IMR-90 (cell line): Measurements from ENCODE around the gene CCDC171. TPM values are rescaled to one million over a fixed set of nuclear protein-coding genes. Genes with fewer than 3 reads are reported as not detected.

Experiments used
- ATAC-seq: fragments of 200-7000 bp; cut with Tn5 transposase; 2 replicates; pipeline ENCODE4 v1.9.1; 2020; ENCODE audit warnings: low read depth, mild to moderate bottlenecking, moderate library complexity
- BruUV-seq: library from RNA; stranded (reverse); fragments of 400-500 nt; replicated peaks from 2 replicates; lab custom pipeline; 2021; lab: Mats Ljungman, UMichigan
- CTCF ChIA-PET: fragments of 300-600 bp; formaldehyde crosslinking; extraction: SDS; loops from one replicate; lab custom pipeline; 2021; ENCODE audit warnings: antibody characterized with exemption; lab: Yijun Ruan, JAX
- POLR2A ChIA-PET: fragments of 300-600 bp; sonication (Branson Sonifier 250); formaldehyde crosslinking; loops from one replicate; lab custom pipeline; 2022; ENCODE audit warnings: antibody characterized with exemption; ENCODE audit not compliant: unreplicated experiment; lab: Charles Lee
- DNase-seq: peaks from one replicate; pipeline ENCODE4 v3.0.0; 2013
- H2AFZ ChIP-seq: replicated peaks from 2 replicates; pipeline ENCODE3; 2013; ENCODE audit warnings: low read length, mild to moderate bottlenecking; ENCODE audit not compliant: poor library complexity
- H2AK5ac ChIP-seq: 2 replicates; pipeline ENCODE4 v1.6.1; 2013; ENCODE audit warnings: low read depth, low read length, inconsistent platforms
- H2AK9ac ChIP-seq: replicated peaks from 2 replicates; pipeline ENCODE3; 2013; ENCODE audit warnings: mild to moderate bottlenecking, low read depth, low read length, moderate library complexity; ENCODE audit not compliant: poor library complexity
- H2BK120ac ChIP-seq: 2 replicates; pipeline ENCODE4 v1.6.1; 2013; ENCODE audit warnings: low read depth, low read length, inconsistent platforms
- H2BK15ac ChIP-seq: 3 replicates; pipeline ENCODE4 v1.6.1; 2013; ENCODE audit warnings: low read depth, low read length, inconsistent platforms
- H2BK20ac ChIP-seq: 2 replicates; pipeline ENCODE4 v1.6.1; 2013; ENCODE audit warnings: low read depth, mild to moderate bottlenecking, inconsistent platforms, low read length, moderate library complexity
- H2BK5ac ChIP-seq: 2 replicates; pipeline ENCODE4 v1.6.1; 2013; ENCODE audit warnings: mild to moderate bottlenecking, low read depth, low read length, inconsistent platforms; ENCODE audit not compliant: poor library complexity, severe bottlenecking
- H3K14ac ChIP-seq: replicated peaks from 2 replicates; pipeline ENCODE4 v1.6.1; 2013; ENCODE audit warnings: low read depth, low read length, inconsistent platforms
- H3K18ac ChIP-seq: 2 replicates; pipeline ENCODE4 v1.6.1; 2013; ENCODE audit warnings: low read depth, low read length, control low read depth
- H3K23ac ChIP-seq: 2 replicates; pipeline ENCODE4 v1.6.1; 2013; ENCODE audit warnings: low read depth, low read length, inconsistent platforms
- H3K27ac ChIP-seq: 2 replicates; pipeline ENCODE4 v1.5.1; 2013; ENCODE audit warnings: mild to moderate bottlenecking, control low read depth, low read length; ENCODE audit not compliant: insufficient read depth
- H3K27me3 ChIP-seq: 2 replicates; pipeline ENCODE4 v1.6.1; 2013; ENCODE audit warnings: low read length; ENCODE audit not compliant: control insufficient read depth, insufficient read depth
- H3K36me3 ChIP-seq: 2 replicates; pipeline ENCODE4 v1.6.1; 2013; ENCODE audit warnings: low read length, mixed read lengths; ENCODE audit not compliant: control insufficient read depth, insufficient read depth
- H3K4ac ChIP-seq: 2 replicates; pipeline ENCODE4 v1.6.1; 2013; ENCODE audit warnings: low read depth, low read length, inconsistent platforms
- H3K4me1 ChIP-seq: 2 replicates; pipeline ENCODE4 v1.6.1; 2013; ENCODE audit warnings: low read length, mixed read lengths; ENCODE audit not compliant: control insufficient read depth, insufficient read depth
- H3K4me2 ChIP-seq: 2 replicates; pipeline ENCODE4 v1.6.1; 2013; ENCODE audit warnings: low read depth, mild to moderate bottlenecking, control low read depth, low read length, moderate library complexity
- H3K4me3 ChIP-seq: 2 replicates; pipeline ENCODE4 v1.5.1; 2013; ENCODE audit warnings: low read depth, mild to moderate bottlenecking, control low read depth, low read length, moderate library complexity; ENCODE audit not compliant: insufficient read depth
- H3K56ac ChIP-seq: 2 replicates; pipeline ENCODE4 v1.6.1; 2013; ENCODE audit warnings: low read length, inconsistent platforms; ENCODE audit not compliant: insufficient read depth; ENCODE audit errors: extremely low read depth
- H3K79me1 ChIP-seq, 2 experiments: 2 replicates each; pipeline ENCODE4 v1.6.1; 2013; ENCODE audit warnings: low read length in 2 of 2, inconsistent platforms in 1 of 2, low read depth in 1 of 2
- H3K9ac ChIP-seq: 2 replicates; pipeline ENCODE4 v1.6.1; 2013; ENCODE audit warnings: low read depth, low read length, control low read depth
- H3K9me1 ChIP-seq: 2 replicates; pipeline ENCODE4 v1.6.1; 2013; ENCODE audit warnings: low read length, inconsistent platforms; ENCODE audit not compliant: insufficient read depth
- H3K9me3 ChIP-seq: 2 replicates; pipeline ENCODE4 v1.6.1; 2013; ENCODE audit warnings: low read length; ENCODE audit not compliant: control insufficient read depth, insufficient read depth
- H4K20me1 ChIP-seq: 2 replicates; pipeline ENCODE4 v1.6.1; 2013; ENCODE audit warnings: low read length, inconsistent platforms; ENCODE audit not compliant: insufficient read depth
- H4K5ac ChIP-seq: 2 replicates; pipeline ENCODE4 v1.6.1; 2013; ENCODE audit warnings: mild to moderate bottlenecking, low read depth, low read length, control low read depth
- H4K8ac ChIP-seq, 2 experiments: 2 replicates each; pipeline ENCODE4 v1.6.1; 2013; ENCODE audit warnings: low read depth in 2 of 2, low read length in 2 of 2, control low read depth in 1 of 2, inconsistent platforms in 1 of 2
- H4K91ac ChIP-seq: 2 replicates; pipeline ENCODE4 v1.6.1; 2013; ENCODE audit warnings: low read depth, low read length, inconsistent platforms; ENCODE audit not compliant: insufficient read depth
- BHLHE40 ChIP-seq: fragments of 150-350 bp; IDR thresholded peaks from 2 replicates; pipeline ENCODE4 v1.6.1; 2016; ENCODE audit warnings: mild to moderate bottlenecking, low read depth, low read length
- WGBS, 2 experiments: methylation state at CpG; one replicate each; pipeline versions ENCODE4 v1.1.5 to v1.1.7; 2013; ENCODE audit warnings: missing lambda C conversion rate in 2 of 2; ENCODE audit not compliant: insufficient read length in 1 of 2; ENCODE audit errors: extremely low coverage in 2 of 2; 5-methylcytosine and 5-hydroxymethylcytosine counted together
- dilution Hi-C: fragments of 300-500 bp; cut with HindIII; formaldehyde crosslinking; loops from one replicate; pipeline ENCODE4 v1.14.3; 2018; ENCODE audit warnings: low sequenced_read_pairs; ENCODE audit not compliant: unreplicated experiment
- in situ Hi-C: fragments of 300-500 bp; cut with MboI; formaldehyde crosslinking; loops from 3 replicates; pipeline ENCODE4 v1.14.3; 2019; ENCODE audit warnings: low sequenced_read_pairs, inconsistent platforms, mixed read lengths
- intact Hi-C: fragments of 100-400 bp; cut with micrococcal nuclease; formaldehyde crosslinking; loops from 2 replicates; pipeline ENCODE4 v1.10.0; 2022
- polyA plus RNA-seq, 3 experiments: library from polyadenylated mRNA; depleted of rRNA; stranded (reverse); fragments of >200 nt; gene quantifications; 2 replicates each; pipeline ENCODE4 v1.2.3, GENCODE V29; 2012; ENCODE audit warnings: low replicate concordance in 1 of 3
- total RNA-seq: library from RNA; depleted of rRNA; stranded (reverse); fragments of >200 nt; gene quantifications from 2 replicates; pipeline ENCODE4 v1.2.3, GENCODE V29; 2012
- TF ChIP-seq, protein P1 (sequence below): fragments of 150-350 bp; IDR thresholded peaks from 2 replicates; pipeline ENCODE4 v1.6.1; 2017; ENCODE audit warnings: mild to moderate bottlenecking, antibody characterized with exemption, low read length, low read depth

CCDC171 gene
- total and polyA plus RNA-seq, 2 of the 4 experiments (the other 2 are of a cell fraction): 0.63 to 2.2 TPM

DNA sequence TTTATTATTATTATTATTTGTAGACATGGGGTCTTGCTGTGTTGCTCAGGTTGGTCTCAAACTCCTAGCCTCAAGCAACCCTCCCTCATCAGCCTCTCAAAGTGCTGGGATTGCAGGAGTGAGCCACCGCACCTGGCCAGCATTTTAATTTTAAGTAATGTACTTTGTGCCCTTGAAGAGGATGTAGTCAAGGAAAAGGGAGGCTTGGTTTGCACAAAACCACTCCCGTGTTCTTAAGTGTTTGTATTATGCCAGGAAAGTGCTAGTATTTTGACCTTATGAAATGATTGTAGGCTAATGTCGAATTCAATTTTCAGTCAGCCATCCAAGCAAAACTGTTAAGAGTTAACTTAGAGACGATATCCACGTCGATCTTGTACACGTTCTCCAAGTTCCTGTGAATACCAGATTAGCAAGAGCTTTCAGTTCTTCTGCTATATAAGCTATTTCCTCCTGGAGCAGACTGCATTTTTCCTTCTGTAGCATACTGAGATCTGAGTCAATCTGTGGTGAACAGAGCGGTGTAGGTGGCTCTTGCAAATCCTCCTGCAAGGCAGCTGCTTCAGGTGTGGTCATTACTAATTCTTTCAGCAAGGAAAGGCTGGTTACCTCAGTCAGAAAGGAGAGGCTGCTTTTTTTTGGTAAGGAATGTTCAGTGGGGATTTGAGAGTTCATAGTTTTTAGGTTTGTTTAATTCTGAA, 23.7 kb downstream of the CCDC171 start:
- no TSS peak for BruUV-seq
- peak; percentile 16 for DNase-seq
- Histone ChIP-seq H3K79me1 (no peaks in the 10 kb centered on the region), H2BK120ac (no peak overlapping the region), H3K18ac (no peak overlapping the region), H4K5ac (no peak overlapping the region), H2AK5ac (no peak overlapping the region), H3K4ac (no peak overlapping the region), H3K27ac (no peak overlapping the region), H3K4me2 (no peak overlapping the region), H3K14ac (no peak overlapping the region), H3K9me3 (no peaks in the 10 kb centered on the region), H4K20me1 (no peaks in the 10 kb centered on the region), H3K56ac (no peak overlapping the region), H3K9me1 (no peaks in the 10 kb centered on the region), H4K8ac (no peak overlapping the region), H2BK5ac (no peak overlapping the region), H3K9ac (no peak overlapping the region), H3K4me1 (no peaks in the 10 kb centered on the region), H3K36me3 (no peaks in the 10 kb centered on the region), H2BK15ac (no peak overlapping the region), H3K23ac (no peak overlapping the region), H2BK20ac (no peak overlapping the region), H3K4me3 (no peak overlapping the region), H2AK9ac (no peak overlapping the region), H2AFZ (no peak overlapping the region), H3K27me3 (no peaks in the 10 kb centered on the region), H4K91ac (no peak overlapping the region)
- ATAC-seq: no peak
- intact Hi-C loops (no loop called here), in situ Hi-C loops (no loop called here), dilution Hi-C loops (no loop called here)
- CTCF ChIA-PET: interaction anchor here (0.6 kb wide), 1 partner anchor 1388 kb away, joined by 5 read pairs; no protein-coding TSS in a partner anchor
- WGBS, 2 experiments: 43% methylated on average over 1 of the region's 8 CpGs; no CpG with 5 or more reads in 1 of the 2 experiments
- POLR2A ChIA-PET: no interaction called here
- TF ChIP-seq, protein P1, sequence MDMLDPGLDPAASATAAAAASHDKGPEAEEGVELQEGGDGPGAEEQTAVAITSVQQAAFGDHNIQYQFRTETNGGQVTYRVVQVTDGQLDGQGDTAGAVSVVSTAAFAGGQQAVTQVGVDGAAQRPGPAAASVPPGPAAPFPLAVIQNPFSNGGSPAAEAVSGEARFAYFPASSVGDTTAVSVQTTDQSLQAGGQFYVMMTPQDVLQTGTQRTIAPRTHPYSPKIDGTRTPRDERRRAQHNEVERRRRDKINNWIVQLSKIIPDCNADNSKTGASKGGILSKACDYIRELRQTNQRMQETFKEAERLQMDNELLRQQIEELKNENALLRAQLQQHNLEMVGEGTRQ: no peak
- no peak for TF ChIP-seq BHLHE40
